ENCODE data around the gene ADARB2. TPM values are rescaled to one million over a fixed set of nuclear protein-coding genes. Genes with fewer than 3 reads are reported as not detected.

Gene ADARB2
- polyA plus RNA-seq, 1 of the 3 experiments (the other 2 are of a cell fraction), result not detected

- Histone ChIP-seq H3K27me3 (ENCODE audit: insufficient read depth) (no peaks in the 10 kb centered on the region), H3K9me3 (no peaks in the 10 kb centered on the region), H3K4me3 (ENCODE audit: low read depth in 2 of 2, low read length in 1 of 2) (no peak overlapping the region), H3K36me3 (replicated peaks in 1 of 2; ENCODE audit: control insufficient read depth in 1 of 2, insufficient read depth in 2 of 2, low read length in 1 of 2) (no peaks in the 10 kb centered on the region), H3K9me2 (no peaks in the 10 kb centered on the region), H4K20me1 (ENCODE audit: insufficient read depth) (no peaks in the 10 kb centered on the region), H3F3A (replicated peaks; ENCODE audit: insufficient read depth) (no peaks in the 10 kb centered on the region), H3K4me2 (no peak overlapping the region), H3K79me2 (ENCODE audit: insufficient read depth) (no peaks in the 10 kb centered on the region), H3K27ac (ENCODE audit: low read depth in 2 of 2, low read length in 1 of 2) (no peak overlapping the region), H3K9ac (no peak overlapping the region), H2AFZ (ENCODE audit: low read depth) (no peak overlapping the region), H3K4me1 (ENCODE audit: control insufficient read depth in 1 of 2, insufficient read depth in 2 of 2, low read depth in 1 of 2, low read length in 1 of 2) (peaks cover 0 to 8% of the 10 kb centered on the region in 2 experiments; a peak in 1 of 4 replicates)
- WGBS (ENCODE audit: low lambda C conversion rate), result 62% methylated on average over 18 of the region's 19 CpGs
- CTCF ChIA-PET, result interaction anchor here (0.7 kb wide), 1 partner anchor 11 kb away, joined by 3 read pairs; no protein-coding TSS in a partner anchor
- TF ChIP-seq RXRA (IDR thresholded peaks at IDR 0.05; ENCODE audit: borderline replicate concordance, low read depth) (no peak), FOXM1 (IDR thresholded peaks at IDR 0.05; ENCODE audit: low read depth) (no peak), MXI1 (IDR thresholded peaks at IDR 0.05; ENCODE audit: low read depth, low read length) (no peak), MAX (IDR thresholded peaks at IDR 0.05; ENCODE audit: low read depth) (no peak), FOSL2 (IDR thresholded peaks at IDR 0.05; ENCODE audit: borderline replicate concordance, low read depth) (no peak), GABPA (IDR thresholded peaks at IDR 0.05; ENCODE audit: low read depth) (no peak), SMC3 (IDR thresholded peaks at IDR 0.05; ENCODE audit: low read depth, low read length) (no peak), TCF12 (IDR thresholded peaks at IDR 0.05) (no peak), CTCF (IDR thresholded peaks at IDR 0.05) (no peak), EP300 (IDR thresholded peaks at IDR 0.05; ENCODE audit: borderline replicate concordance in 1 of 2, low read depth in 1 of 2, low read length in 1 of 2) (no peak), GATA2 (CRISPR knock-in tag; IDR thresholded peaks at IDR 0.05) (no peak), ZBTB33 (IDR thresholded peaks at IDR 0.05; ENCODE audit: borderline replicate concordance, low read depth) (no peak), RAD21 (IDR thresholded peaks at IDR 0.05; ENCODE audit: low read length) (no peak), NRF1 (IDR thresholded peaks at IDR 0.05; ENCODE audit: low read depth, low read length) (no peak), CHD2 (IDR thresholded peaks at IDR 0.05; ENCODE audit: low read length, partially characterized antibody) (no peak), YY1 (IDR thresholded peaks at IDR 0.05; ENCODE audit: low read depth) (no peak), TAF1 (IDR thresholded peaks at IDR 0.05; ENCODE audit: borderline replicate concordance, low read depth, low read length) (no peak)
- DNase-seq, result no peak
- POLR2A ChIA-PET, result no interaction called here
Observed at GRCh38 chr10:1561731-1562337, 175.5 kb downstream of the ADARB2 start.
